ENCODE results near the gene KIAA0753.
"Not testable (repeated sequence)": the region's sequence is repeated elsewhere in the genome, so short reads cannot be mapped to it uniquely, and the experiment has no call there.

The KIAA0753 gene

DNA sequence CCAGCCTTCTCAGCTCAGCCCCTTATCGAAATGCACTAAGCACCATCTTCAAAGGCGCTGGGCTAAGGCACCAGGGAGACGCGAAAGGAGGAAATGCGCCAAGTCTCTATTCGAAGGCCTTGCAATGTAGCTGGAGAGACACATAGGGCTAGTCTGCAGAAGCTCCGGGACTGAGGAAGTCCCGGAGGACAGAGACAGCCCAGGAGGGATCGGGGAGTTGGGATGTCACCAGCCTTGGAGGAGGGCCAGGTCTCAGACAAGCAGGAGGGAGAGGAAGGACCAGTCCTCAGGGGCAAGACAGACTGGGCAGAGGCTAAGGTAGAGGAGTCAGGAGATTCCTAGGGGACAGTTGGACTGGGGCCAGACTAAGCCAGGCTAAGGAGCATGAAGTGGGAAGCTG, 19.6 kb upstream of the KIAA0753 start:
- CTCF ChIA-PET = no interaction called here
- TF ChIP-seq ELF4 (IDR thresholded peaks at IDR 0.05) (no peak), LEF1 (IDR thresholded peaks at IDR 0.05; ENCODE audit: borderline replicate concordance) (no peak), ZNF384 (IDR thresholded peaks at IDR 0.05) (no peak), NFRKB (IDR thresholded peaks at IDR 0.05) (no peak), ARNT (IDR thresholded peaks at IDR 0.05) (no peak), FOXK2 (IDR thresholded peaks at IDR 0.05) (no peak), TARDBP (IDR thresholded peaks at IDR 0.05) (no peak), SP1 (IDR thresholded peaks at IDR 0.05) (no peak), FOXM1 (IDR thresholded peaks at IDR 0.05; ENCODE audit: borderline replicate concordance) (no peak), HDGF (IDR thresholded peaks at IDR 0.05; ENCODE audit: borderline replicate concordance) (no peak), FOXA1 (IDR thresholded peaks at IDR 0.05) (no peak), BHLHE40 (IDR thresholded peaks at IDR 0.05; ENCODE audit: borderline replicate concordance) (no peak), CTBP1 (IDR thresholded peaks at IDR 0.05; ENCODE audit: borderline replicate concordance) (no peak), SUZ12 (IDR thresholded peaks at IDR 0.05) (no peak), L3MBTL2 (conservative IDR thresholded peaks at IDR 0.05) (no peak)
- TF ChIP-seq, protein P1, sequence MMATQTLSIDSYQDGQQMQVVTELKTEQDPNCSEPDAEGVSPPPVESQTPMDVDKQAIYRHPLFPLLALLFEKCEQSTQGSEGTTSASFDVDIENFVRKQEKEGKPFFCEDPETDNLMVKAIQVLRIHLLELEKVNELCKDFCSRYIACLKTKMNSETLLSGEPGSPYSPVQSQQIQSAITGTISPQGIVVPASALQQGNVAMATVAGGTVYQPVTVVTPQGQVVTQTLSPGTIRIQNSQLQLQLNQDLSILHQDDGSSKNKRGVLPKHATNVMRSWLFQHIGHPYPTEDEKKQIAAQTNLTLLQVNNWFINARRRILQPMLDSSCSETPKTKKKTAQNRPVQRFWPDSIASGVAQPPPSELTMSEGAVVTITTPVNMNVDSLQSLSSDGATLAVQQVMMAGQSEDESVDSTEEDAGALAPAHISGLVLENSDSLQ (IDR thresholded peaks at IDR 0.05) = no peak

DNA sequence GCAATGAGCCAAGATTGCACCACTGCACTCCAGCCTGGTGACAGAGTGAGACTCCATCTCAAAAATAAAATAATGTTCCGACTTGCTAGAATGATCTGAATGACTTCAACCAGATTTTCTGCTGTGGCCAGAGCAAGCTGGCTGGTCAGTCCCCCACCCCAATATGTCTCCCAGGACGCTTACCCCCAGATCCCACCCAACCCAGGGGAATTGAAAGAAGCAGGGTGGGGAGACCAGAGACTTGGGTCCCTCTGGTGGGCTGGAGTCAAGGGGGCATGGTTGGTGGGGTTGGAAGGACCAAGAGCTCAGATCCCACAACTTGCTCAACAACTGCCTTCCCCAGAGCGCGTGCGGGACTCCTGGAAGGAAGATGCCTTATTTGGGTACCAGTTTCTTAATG, 17.9 kb upstream of the KIAA0753 start:
- POLR2A ChIA-PET; DNase-seq (ENCODE audit: extremely low spot score); CTCF ChIA-PET: not testable (repeated sequence)

More for the DNA sequence above, 19.6 kb upstream of the KIAA0753 start:
- POLR2A ChIA-PET = no interaction called here
- no peak for DNase-seq (ENCODE audit: extremely low spot score)

DNA sequence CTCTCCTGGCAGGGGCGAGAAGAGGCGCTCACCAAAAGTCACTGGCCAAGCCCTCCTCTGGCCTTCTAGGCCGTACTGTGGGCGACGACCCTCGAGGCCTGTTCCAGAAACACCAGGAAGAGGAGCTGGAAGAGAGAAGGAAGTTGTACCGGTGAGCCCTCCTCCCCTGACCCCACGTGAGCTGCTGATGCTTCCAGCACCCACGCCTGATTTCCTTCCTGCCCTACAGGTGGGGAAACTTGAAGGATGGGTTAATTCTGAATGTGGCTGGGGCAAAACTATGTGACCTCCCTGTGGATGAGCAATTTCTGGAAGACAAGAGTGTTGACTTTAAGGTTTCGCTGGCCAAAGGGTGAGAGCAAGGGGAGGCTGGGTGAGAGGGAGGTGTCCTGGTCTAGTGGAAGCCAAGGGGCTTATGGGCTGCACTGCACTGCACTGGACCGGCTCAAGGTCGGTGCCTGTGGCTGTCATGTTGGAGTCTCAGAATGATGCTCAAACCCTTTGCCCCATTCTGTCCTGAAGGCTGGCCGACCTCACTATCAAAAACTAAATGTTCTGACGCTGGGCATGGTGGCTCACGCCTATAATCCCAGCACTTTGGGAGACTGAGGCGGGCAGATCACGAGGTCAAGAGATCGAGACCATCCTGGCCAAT, 17.2 kb upstream of the KIAA0753 start:
- no peak for DNase-seq (ENCODE audit: extremely low spot score)
- ChIA-PET CTCF (no interaction called here), POLR2A (no interaction called here)
- no peak for TF ChIP-seq TARDBP (IDR thresholded peaks at IDR 0.05)
- TF ChIP-seq LEF1 (IDR thresholded peaks at IDR 0.05; ENCODE audit: borderline replicate concordance) = no peak

DNA sequence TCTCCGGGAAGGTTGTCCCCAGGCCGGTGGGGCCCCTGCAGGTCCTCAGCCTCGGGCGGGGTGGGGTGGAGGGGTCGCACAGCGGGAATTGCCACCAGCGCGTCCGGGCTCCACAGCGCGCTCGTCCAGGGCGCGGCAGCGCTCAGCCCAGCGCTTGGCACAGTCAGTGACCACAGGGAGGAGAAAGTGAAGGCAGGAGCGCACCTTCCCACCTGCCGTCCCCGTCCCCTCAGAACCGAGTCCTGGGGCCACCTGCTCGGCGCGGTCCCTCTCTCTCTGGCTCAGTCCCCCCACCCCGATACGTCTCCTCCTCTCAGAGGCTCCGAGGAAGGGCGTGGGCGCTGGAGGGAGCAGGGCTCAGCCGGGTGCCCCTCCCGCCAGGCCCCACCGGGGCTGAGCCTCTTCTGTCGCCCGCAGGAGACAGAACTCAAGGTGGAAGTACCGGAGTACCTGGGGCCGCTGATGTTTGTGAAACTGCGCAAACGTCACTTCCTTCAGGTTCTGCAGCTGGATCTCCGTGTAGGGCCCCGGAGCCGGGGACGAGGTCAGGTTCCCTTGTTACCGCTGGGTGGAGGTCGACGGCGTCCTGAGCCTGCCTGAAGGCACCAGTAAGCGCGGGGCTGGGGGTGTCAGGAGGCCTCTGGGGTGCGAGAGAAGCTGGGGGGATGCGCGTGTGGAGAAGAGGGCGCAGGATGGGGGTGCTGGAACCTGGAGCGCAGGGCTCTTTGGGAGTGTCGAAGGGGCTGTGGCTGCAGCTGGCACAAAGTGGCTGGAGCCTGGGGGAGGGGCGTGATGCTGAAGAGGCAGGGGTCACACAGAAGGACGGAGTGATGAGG, 16.5 kb upstream of the KIAA0753 start:
- POLR2A ChIA-PET; DNase-seq (ENCODE audit: extremely low spot score); CTCF ChIA-PET: not testable (repeated sequence)

DNA sequence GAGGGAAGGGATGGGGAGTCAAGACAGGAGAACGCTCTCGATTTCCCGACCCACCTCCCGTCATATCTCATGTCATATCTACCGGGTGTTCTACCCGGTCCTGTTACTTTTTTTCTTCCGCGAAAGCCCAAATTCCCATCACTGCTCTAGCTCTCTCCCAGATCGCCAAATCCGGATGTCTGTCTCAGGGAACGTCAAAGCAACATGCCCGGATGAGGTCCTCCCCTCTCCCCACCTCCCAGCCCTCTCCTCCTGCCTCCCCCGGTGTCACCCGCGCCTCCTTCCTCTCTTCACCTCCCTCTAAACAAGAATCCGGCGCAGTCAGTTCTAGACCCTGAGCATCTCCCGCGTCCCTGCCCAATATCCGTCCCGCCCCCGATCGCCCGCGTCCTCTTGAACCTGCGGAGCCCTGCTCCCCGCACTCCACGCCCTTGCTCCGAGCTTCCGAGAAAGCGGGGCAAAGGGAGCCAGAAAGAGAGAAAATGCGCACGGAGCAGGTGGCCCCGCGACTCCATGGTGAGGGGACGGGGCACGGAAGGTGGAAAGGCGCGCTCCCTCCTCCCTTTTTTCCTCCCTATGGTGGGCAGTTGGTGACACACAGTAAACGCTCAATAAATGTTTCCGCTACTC, 15.3 kb upstream of the KIAA0753 start:
- CTCF ChIA-PET; DNase-seq (ENCODE audit: extremely low spot score); POLR2A ChIA-PET: not testable (repeated sequence)

DNA sequence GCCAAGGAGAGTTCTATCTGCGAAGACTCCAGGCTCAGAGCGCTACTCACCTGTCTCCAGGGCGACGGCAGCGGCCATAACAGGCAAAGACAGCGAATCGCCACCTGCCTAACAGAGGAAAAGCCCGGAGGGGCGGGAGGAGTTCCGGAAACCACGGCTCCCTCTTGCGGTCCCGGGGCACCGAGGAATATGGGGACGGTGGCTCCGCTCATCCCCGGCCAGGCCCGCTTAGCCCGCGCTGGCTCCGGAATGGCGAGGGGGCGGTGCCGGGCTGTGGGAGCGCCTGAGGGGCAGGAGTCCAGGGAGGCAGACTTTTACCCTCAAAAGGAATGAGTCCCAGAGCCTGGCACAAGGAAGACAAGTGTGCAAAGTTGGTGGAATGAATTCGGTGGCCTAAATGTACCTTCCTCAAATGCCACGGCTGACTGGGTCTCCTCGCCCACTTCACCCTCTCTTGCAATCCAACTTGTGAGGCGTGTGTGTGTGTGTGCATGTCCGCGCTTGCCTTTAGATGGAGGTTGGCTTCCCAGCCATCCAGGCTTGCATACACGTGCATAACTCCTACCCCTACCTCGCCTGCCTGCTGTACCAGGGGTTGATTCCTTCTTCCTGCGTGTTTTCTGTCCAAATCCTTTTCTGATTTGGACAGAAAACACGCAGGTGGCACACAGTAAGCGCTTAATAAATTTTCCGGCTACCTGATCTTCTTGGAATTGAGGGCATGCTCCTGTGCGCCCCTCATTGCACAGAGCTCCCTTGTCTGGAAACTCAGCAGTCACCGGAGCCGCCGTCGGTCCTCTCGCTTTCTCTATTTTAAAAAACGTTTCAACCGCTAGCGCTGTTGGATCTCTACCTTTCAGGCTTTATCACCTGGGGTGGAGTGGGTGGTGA, 14.6 kb upstream of the KIAA0753 start:
- no peak for TF ChIP-seq SUZ12 (IDR thresholded peaks at IDR 0.05)
- TF ChIP-seq TARDBP (IDR thresholded peaks at IDR 0.05) = no peak
- TF ChIP-seq ARNT (IDR thresholded peaks at IDR 0.05) = no peak
- no peak for TF ChIP-seq LEF1 (IDR thresholded peaks at IDR 0.05; ENCODE audit: borderline replicate concordance)
- no peak for TF ChIP-seq ZNF384 (IDR thresholded peaks at IDR 0.05)
- no peak for TF ChIP-seq NFRKB (IDR thresholded peaks at IDR 0.05)
- TF ChIP-seq ELF4 (IDR thresholded peaks at IDR 0.05) = no peak
- TF ChIP-seq, protein P1 (IDR thresholded peaks at IDR 0.05) = no peak
- no peak for TF ChIP-seq FOXK2 (IDR thresholded peaks at IDR 0.05)
- no peak for TF ChIP-seq FOXM1 (IDR thresholded peaks at IDR 0.05; ENCODE audit: borderline replicate concordance)
- no peak for TF ChIP-seq L3MBTL2 (conservative IDR thresholded peaks at IDR 0.05)
- TF ChIP-seq FOXA1 (IDR thresholded peaks at IDR 0.05) = no peak
- no peak for TF ChIP-seq SP1 (IDR thresholded peaks at IDR 0.05)
- no peak for TF ChIP-seq HDGF (IDR thresholded peaks at IDR 0.05; ENCODE audit: borderline replicate concordance)
- no peak for TF ChIP-seq CTBP1 (IDR thresholded peaks at IDR 0.05; ENCODE audit: borderline replicate concordance)
- no peak for TF ChIP-seq BHLHE40 (IDR thresholded peaks at IDR 0.05; ENCODE audit: borderline replicate concordance)
- ChIA-PET CTCF (no interaction called here), POLR2A (interaction anchor here (2.1 kb wide), 1 partner anchor 14 kb away, joined by 8 read pairs; the partner anchor contains the start of genes KIAA0753 and TXNDC17)
- no peak for DNase-seq (ENCODE audit: extremely low spot score)
